AG04449 (cell line): ENCODE measurements around the gene KIF25.
"Not testable (repeated sequence)": the region's sequence is repeated elsewhere in the genome, so short reads cannot be mapped to it uniquely, and the experiment has no call there.

Experiments
- CTCF ChIA-PET: fragments of 350-600 bp; formaldehyde crosslinking; extraction: SDS; loops from one replicate; lab custom pipeline; 2021; ENCODE audit warnings: antibody characterized with exemption; lab: Yijun Ruan, JAX
- POLR2A ChIA-PET: fragments of 400-600, 350-600 bp; formaldehyde crosslinking; extraction: SDS; loops from one replicate; lab custom pipeline; 2020; ENCODE audit warnings: antibody characterized with exemption, inconsistent platforms; lab: Yijun Ruan, JAX
- DNase-seq: peaks from one replicate; pipeline ENCODE4 v3.0.0-alpha.2; 2010; ENCODE audit warnings: low read depth, low spot score
- H3K4me3 ChIP-seq: 2 replicates; pipeline ENCODE4 v1.5.1; 2011; ENCODE audit warnings: low read depth, mild to moderate bottlenecking, control low read depth, low read length
- TF ChIP-seq, protein P1 (sequence below): IDR thresholded peaks from one replicate; pipeline ENCODE4 v1.5.1; 2011; ENCODE audit warnings: mild to moderate bottlenecking, moderate library complexity, low read length, control low read depth, inconsistent platforms; ENCODE audit not compliant: insufficient read depth; ENCODE audit errors: missing control alignments

KIF25 gene

DNA sequence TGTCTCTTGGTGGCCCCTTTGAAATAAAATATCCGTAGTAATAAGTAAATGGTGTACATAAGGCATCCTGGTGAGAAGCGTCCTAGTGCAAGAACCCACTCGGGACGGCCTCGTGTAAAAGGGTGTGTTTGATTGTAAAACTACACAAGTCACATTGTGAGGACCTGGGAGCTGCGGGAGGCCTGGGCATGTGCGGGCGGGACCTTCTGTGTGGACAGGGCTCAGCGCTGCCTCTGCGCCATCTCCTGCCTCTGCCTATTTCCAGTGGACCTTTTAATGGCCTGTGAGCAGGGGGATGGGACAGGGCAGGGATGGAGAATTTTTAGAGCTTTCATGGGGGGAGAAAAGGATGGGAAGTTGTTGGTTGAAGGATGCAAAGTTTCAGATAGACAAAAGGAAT is 25.3 kb upstream of the KIF25 start:
- POLR2A ChIA-PET, result no interaction called here
- H3K4me3 ChIP-seq, result no peak overlapping the region
- TF ChIP-seq, protein P1, sequence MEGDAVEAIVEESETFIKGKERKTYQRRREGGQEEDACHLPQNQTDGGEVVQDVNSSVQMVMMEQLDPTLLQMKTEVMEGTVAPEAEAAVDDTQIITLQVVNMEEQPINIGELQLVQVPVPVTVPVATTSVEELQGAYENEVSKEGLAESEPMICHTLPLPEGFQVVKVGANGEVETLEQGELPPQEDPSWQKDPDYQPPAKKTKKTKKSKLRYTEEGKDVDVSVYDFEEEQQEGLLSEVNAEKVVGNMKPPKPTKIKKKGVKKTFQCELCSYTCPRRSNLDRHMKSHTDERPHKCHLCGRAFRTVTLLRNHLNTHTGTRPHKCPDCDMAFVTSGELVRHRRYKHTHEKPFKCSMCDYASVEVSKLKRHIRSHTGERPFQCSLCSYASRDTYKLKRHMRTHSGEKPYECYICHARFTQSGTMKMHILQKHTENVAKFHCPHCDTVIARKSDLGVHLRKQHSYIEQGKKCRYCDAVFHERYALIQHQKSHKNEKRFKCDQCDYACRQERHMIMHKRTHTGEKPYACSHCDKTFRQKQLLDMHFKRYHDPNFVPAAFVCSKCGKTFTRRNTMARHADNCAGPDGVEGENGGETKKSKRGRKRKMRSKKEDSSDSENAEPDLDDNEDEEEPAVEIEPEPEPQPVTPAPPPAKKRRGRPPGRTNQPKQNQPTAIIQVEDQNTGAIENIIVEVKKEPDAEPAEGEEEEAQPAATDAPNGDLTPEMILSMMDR, result no peak
- no peak for DNase-seq
- CTCF ChIA-PET, result no interaction called here

DNA sequence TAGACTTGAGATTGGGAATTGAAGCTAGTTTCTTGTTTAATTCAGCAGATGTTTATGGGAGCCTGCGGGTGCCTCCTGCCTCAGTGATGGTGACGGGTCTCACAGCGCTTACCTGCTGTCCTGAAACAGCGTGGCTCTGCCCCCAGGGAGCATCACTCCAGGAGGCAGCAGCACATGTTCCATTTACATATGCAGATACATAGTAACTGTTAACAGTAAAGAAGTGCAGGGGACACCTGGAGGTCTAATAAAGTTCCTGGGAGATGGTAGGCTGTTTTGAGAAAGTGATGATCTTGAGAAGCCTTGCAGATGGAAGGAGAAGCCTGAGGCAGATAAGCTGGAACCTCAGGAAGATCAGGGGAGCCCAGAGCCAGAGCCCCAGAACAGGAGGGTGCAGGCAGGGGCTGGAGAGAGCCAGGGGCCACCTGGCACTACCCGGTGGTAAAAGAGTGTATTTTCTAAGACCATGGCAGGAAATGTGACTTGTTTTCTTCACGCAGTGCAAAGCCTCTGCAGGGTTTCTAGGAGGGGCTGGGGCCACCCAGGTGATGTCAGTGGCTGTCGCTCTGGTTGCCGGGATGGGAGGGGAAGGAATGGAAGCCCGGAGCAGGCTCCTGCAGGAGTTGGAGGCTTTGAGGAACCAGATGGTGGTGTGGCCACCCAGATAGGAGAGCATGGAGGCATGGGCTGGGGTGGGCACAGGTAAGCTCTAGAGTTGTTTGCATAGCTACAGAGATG is 24.2 kb upstream of the KIF25 start:
- TF ChIP-seq, protein P1, result no peak
- POLR2A ChIA-PET, result no interaction called here
- H3K4me3 ChIP-seq, result no peak overlapping the region
- DNase-seq, result no peak
- CTCF ChIA-PET, result no interaction called here

DNA sequence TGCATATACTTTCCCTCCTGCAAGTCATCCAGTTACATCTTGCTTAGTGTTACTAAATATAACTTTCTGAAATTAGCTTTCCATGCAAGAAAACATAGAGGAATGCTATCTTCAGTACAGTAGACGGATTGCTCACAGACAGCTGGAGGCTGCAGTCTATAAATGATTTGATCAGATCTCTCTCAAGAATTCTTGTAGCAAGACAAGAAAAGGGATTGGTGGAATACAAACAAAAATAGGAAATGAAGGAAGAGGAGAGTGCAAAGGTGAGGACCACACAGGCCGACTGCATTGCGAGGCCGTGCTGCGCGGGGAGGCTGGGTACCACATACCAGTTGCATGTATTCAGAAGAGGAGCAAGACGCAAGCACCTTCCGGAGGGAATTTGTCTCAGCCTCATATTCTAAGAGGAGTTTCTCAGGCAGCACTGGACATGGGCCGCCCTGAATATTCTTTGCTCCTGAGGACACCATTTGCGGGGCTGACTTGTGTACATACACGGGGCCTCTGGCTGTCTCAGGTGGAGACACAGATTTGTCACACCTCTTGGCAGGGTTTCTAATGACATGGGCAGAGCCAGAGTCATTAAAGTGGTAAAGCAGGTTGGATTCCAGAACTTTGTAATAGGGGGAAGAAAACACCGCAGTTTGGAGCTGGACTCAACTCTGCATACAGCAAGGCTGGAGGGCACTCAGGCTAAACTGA is 22.7 kb upstream of the KIF25 start:
- POLR2A ChIA-PET, result no interaction called here
- TF ChIP-seq, protein P1, result no peak
- DNase-seq, result peak; percentile 19
- CTCF ChIA-PET, result no interaction called here
- no peak overlapping the region for H3K4me3 ChIP-seq

DNA sequence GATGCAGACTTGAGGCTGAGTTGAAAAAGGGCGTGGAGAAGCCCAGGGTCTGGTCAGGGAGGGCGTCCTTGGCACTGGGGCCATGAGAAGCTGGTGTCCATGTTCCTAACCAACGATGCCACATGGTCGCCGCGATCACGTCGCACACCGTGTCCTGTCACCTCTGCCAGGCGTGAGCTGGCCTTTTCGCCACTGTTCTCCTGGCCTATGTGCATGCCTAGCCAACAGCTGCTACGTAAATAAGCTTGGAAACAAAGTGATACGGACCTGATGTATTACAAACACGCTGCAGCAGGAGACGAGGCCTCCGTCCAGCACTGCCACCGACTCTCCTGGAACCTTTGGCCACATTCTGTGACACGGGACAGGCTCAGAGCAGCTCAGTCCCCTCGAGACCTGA is 22.0 kb upstream of the KIF25 start:
- TF ChIP-seq, protein P1, result no peak
- DNase-seq, result no peak
- CTCF ChIA-PET, result no interaction called here
- H3K4me3 ChIP-seq, result no peak overlapping the region
- POLR2A ChIA-PET, result no interaction called here

DNA sequence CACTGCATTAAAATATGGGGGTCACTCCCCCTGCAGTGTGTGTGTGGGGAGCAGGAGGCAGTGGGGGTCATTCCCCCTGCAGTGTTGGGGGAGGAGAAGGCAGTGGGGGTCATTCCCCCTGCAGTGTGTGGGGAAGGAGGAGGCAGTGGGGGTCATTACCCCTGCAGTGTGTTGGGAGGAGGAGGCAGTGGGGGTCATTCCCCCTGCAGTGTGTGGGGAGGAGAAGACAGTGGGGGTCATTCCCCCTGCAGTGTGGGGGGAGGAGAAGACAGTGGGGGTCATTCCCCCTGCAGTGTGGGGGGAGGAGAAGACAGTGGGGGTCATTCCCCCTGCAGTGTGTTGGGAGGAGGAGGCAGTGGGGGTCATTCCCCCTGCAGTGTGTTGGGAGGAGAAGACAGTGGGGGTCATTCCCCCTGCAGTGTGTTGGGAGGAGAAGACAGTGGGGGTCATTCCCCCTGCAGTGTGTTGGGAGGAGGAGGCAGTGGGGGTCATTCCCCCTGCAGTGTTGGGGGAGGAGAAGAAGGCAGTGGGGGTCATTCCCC is 21.3 kb upstream of the KIF25 start:
- H3K4me3 ChIP-seq, CTCF ChIA-PET, POLR2A ChIA-PET, DNase-seq: not testable (repeated sequence)

DNA sequence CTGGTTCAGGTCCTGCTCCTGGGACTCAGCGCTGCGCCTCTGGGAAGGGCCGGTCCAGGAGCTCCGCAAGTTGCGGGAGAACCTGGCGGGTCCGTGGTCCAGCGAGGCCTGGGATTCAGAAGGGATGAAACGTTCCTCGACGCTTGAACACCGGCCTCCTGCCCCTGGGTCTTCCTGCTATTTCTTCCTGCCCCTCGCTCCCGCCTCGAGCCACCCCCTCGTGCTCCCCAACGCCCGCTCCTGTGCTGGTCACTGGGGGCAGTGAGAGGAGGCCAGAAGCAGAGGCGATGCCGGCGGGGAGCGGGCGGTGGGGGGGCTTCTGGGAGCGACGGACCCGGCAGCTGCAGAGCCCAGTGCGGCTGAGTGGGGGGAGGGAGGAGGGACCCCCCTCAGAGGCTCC is 20.8 kb upstream of the KIF25 start:
- TF ChIP-seq, protein P1, result no peak
- no peak overlapping the region for H3K4me3 ChIP-seq
- ChIA-PET CTCF (no interaction called here), POLR2A (no interaction called here)
- no peak for DNase-seq
